HepG2 (cell line): ENCODE measurements around the gene NEK8. TPM values are rescaled to one million over a fixed set of nuclear protein-coding genes. Genes with fewer than 3 reads are reported as not detected.

Experiments
- ATAC-seq: fragments of 200-7000 bp; cut with Tn5 transposase; 3 replicates; pipeline ENCODE4 v1.9.1; 2020; ENCODE audit warnings: mild to moderate bottlenecking, moderate library complexity
- BruUV-seq: library from RNA; stranded (reverse); fragments of 400-500 nt; replicated peaks from 2 replicates; lab custom pipeline; 2021; lab: Mats Ljungman, UMichigan
- CTCF ChIA-PET: fragments of 300-600 bp; formaldehyde crosslinking; extraction: SDS; loops from one replicate; lab custom pipeline; 2021; ENCODE audit warnings: low total read pairs, inconsistent platforms, low intra/inter-chr PET ratio; lab: Yijun Ruan, JAX
- POLR2A ChIA-PET: fragments of 350-600 bp; sonication (Branson Sonifier 250); formaldehyde crosslinking; loops from one replicate; lab custom pipeline; 2020; ENCODE audit warnings: antibody characterized with exemption, inconsistent platforms; lab: Yijun Ruan, JAX
- DNase-seq: peaks from one replicate; pipeline ENCODE4 v3.0.0-alpha.2; 2015; ENCODE audit warnings: low spot score
- FAIRE-seq: peaks from 3 replicates; lab custom pipeline; 2011; peaks lifted over from hg19 to GRCh38; lab: Jason Lieb, UNC
- H2AFZ ChIP-seq: one replicate; pipeline ENCODE4 v1.6.1; 2011; ENCODE audit warnings: low read length, inconsistent platforms
- H3K27ac ChIP-seq: fragments of 300-600 bp; 3 replicates; pipeline ENCODE4 v1.8.0; 2011; ENCODE audit warnings: mixed run types, mild to moderate bottlenecking, mixed read lengths, low read length, inconsistent platforms; ENCODE audit not compliant: insufficient read depth; ENCODE audit errors: extremely low read length
- H3K27me3 ChIP-seq, 2 experiments: fragments of 200-600 bp in 1 of 2; 2 replicates in 1 of 2; 3 replicates in 1 of 2; pipeline versions ENCODE4 v1.6.0 to v1.8.0; 2011; ENCODE audit warnings: low read length in 2 of 2, mild to moderate bottlenecking in 2 of 2, moderate library complexity in 2 of 2, inconsistent platforms in 1 of 2; ENCODE audit not compliant: insufficient read depth in 2 of 2, control insufficient read depth in 1 of 2
- H3K36me3 ChIP-seq, 2 experiments: fragments of 200-600 bp in 1 of 2; replicated peaks in 1 of 2; 2 replicates in 1 of 2; 3 replicates in 1 of 2; pipeline versions ENCODE4 v1.5.1 to v1.8.0; 2011; ENCODE audit warnings: low read length in 2 of 2, inconsistent platforms in 1 of 2; ENCODE audit not compliant: insufficient read depth in 2 of 2, control insufficient read depth in 1 of 2
- H3K4me1 ChIP-seq: 2 replicates; pipeline ENCODE4 v1.5.1; 2012; ENCODE audit warnings: low read length, inconsistent platforms; ENCODE audit not compliant: insufficient read depth
- H3K4me2 ChIP-seq: 2 replicates; pipeline ENCODE4 v1.6.0; 2011; ENCODE audit warnings: low read depth, low read length, inconsistent platforms
- H3K4me3 ChIP-seq, 3 experiments: fragments of 200-600 bp in 1 of 3; sonication (generic), shearing (Covaris generic) in 1 of 3; replicated peaks in 1 of 3; 2 replicates each; pipeline ENCODE4 v1.5.1; 2011 to 2016; ENCODE audit warnings: low read length in 3 of 3, inconsistent platforms in 2 of 3, low read depth in 2 of 3, mild to moderate bottlenecking in 2 of 3, control low read depth in 1 of 3, mixed read lengths in 1 of 3; ENCODE audit not compliant: insufficient read depth in 1 of 3
- H3K79me2 ChIP-seq: one replicate; pipeline ENCODE4 v1.6.1; 2011; ENCODE audit warnings: low read length, inconsistent platforms; ENCODE audit not compliant: insufficient read depth
- H3K9ac ChIP-seq: 2 replicates; pipeline ENCODE4 v1.6.0; 2011; ENCODE audit warnings: mild to moderate bottlenecking, low read depth, low read length, inconsistent platforms; ENCODE audit not compliant: insufficient read depth
- H3K9me3 ChIP-seq: 2 replicates; pipeline ENCODE4 v1.5.1; 2012; ENCODE audit warnings: mild to moderate bottlenecking, low read length
- H4K20me1 ChIP-seq: 2 replicates; pipeline ENCODE4 v1.6.0; 2011; ENCODE audit warnings: inconsistent platforms, mild to moderate bottlenecking, low read length, moderate library complexity; ENCODE audit not compliant: insufficient read depth
- ELF1 ChIP-seq: sonication (generic); formaldehyde crosslinking; IDR thresholded peaks from 2 replicates; pipeline ENCODE4 v1.4.0; 2020; ENCODE audit warnings: missing genetic modification reagents
- ELF3 ChIP-seq: IDR thresholded peaks from 2 replicates; pipeline ENCODE4 v1.6.1; 2016; ENCODE audit warnings: missing genetic modification reagents, missing compliant biosample characterization
- ETS1 ChIP-seq: sonication (generic); formaldehyde crosslinking; IDR thresholded peaks from 2 replicates; pipeline ENCODE4 v1.4.0; 2020; ENCODE audit warnings: missing genetic modification reagents
- FOSL2 ChIP-seq: sonication (generic); formaldehyde crosslinking; IDR thresholded peaks from 2 replicates; pipeline ENCODE4 v1.4.0; 2020; ENCODE audit warnings: missing genetic modification reagents
- FOXJ3 ChIP-seq: sonication (generic); formaldehyde crosslinking; IDR thresholded peaks from 2 replicates; pipeline ENCODE4 v1.4.0; 2020; ENCODE audit warnings: missing genetic modification reagents, mild to moderate bottlenecking, borderline replicate concordance
- GABPB1 ChIP-seq: IDR thresholded peaks from 2 replicates; pipeline ENCODE4 v1.6.1; 2016; ENCODE audit warnings: mild to moderate bottlenecking, missing genetic modification reagents, moderate library complexity, missing compliant biosample characterization
- HNRNPH1 ChIP-seq: fragments of 200-400 bp; formaldehyde crosslinking; optimal IDR thresholded peaks from 2 replicates; pipeline ENCODE3; 2017; ENCODE audit warnings: mild to moderate bottlenecking, low read depth, low read length
- JUN ChIP-seq: sonication (generic); formaldehyde crosslinking; IDR thresholded peaks from 2 replicates; pipeline ENCODE4 v1.4.0; 2020; ENCODE audit warnings: mild to moderate bottlenecking, missing genetic modification reagents
- KLF12 ChIP-seq: sonication (generic); formaldehyde crosslinking; IDR thresholded peaks from 2 replicates; pipeline ENCODE4 v1.4.0; 2020; ENCODE audit warnings: missing genetic modification reagents, borderline replicate concordance
- MED1 ChIP-seq: sonication (generic); formaldehyde crosslinking; IDR thresholded peaks from 2 replicates; pipeline ENCODE4 v1.4.0; 2020; ENCODE audit warnings: missing genetic modification reagents
- MLX ChIP-seq: IDR thresholded peaks from 2 replicates; pipeline ENCODE4 v1.6.1; 2016
- NAIF1 ChIP-seq: sonication (generic); formaldehyde crosslinking; IDR thresholded peaks from 2 replicates; pipeline ENCODE4 v1.5.0; 2020; ENCODE audit warnings: mild to moderate bottlenecking, missing genetic modification reagents, borderline replicate concordance
- ONECUT2 ChIP-seq: sonication (generic); formaldehyde crosslinking; IDR thresholded peaks from 2 replicates; pipeline ENCODE4 v1.4.0; 2020; ENCODE audit warnings: missing genetic modification reagents
- REPIN1 ChIP-seq: sonication (generic); formaldehyde crosslinking; IDR thresholded peaks from 2 replicates; pipeline ENCODE4 v1.8.0; 2022; ENCODE audit warnings: missing genetic modification reagents, low read depth, mild to moderate bottlenecking, borderline replicate concordance
- SMARCE1 ChIP-seq: fragments of 450-650 bp; IDR thresholded peaks from 2 replicates; pipeline ENCODE4 v1.6.1; 2017; ENCODE audit warnings: borderline replicate concordance
- TAF1 ChIP-seq: sonication (generic); formaldehyde crosslinking; IDR thresholded peaks from 2 replicates; pipeline ENCODE4 v1.4.0; 2020; ENCODE audit warnings: missing genetic modification reagents
- ZFP90 ChIP-seq: sonication (generic); formaldehyde crosslinking; IDR thresholded peaks from 2 replicates; pipeline ENCODE4 v1.8.0; 2022; ENCODE audit warnings: missing genetic modification reagents, mild to moderate bottlenecking, inconsistent platforms, borderline replicate concordance
- ZNF276 ChIP-seq: sonication (generic); formaldehyde crosslinking; IDR thresholded peaks from 2 replicates; pipeline ENCODE4 v1.4.0; 2020; ENCODE audit warnings: mild to moderate bottlenecking, low read depth, missing genetic modification reagents
- ZNF75D ChIP-seq: sonication (generic); formaldehyde crosslinking; IDR thresholded peaks from 2 replicates; pipeline ENCODE4 v1.8.1; 2023; ENCODE audit warnings: missing genetic modification reagents, mild to moderate bottlenecking, borderline replicate concordance
- WGBS: methylation state at CpG from one replicate; pipeline ENCODE4 v1.1.6; 2017; ENCODE audit warnings: low lambda C conversion rate; 5-methylcytosine and 5-hydroxymethylcytosine counted together
- in situ Hi-C: cut with HindIII; loops from 2 replicates; pipeline ENCODE4 v1.10.0; 2017; ENCODE audit warnings: low pct_unique_long_range_greater_than_20kb; ENCODE audit not compliant: extremely low pct_ligation_motif_present
- intact Hi-C: fragments of 100-400 bp; cut with micrococcal nuclease; formaldehyde crosslinking; loops from one replicate; pipeline ENCODE4 v1.10.0; 2022; ENCODE audit not compliant: unreplicated experiment
- polyA plus RNA-seq, 8 experiments: library from polyadenylated mRNA; depleted of rRNA in 3 of 8; stranded (reverse) in 7 of 8; unstranded in 1 of 8; fragments of >200 nt; fragmentation: Illumina TruSeq in 4 of 8; extraction: Trizol in 4 of 8; gene quantifications; 2 replicates each; pipeline versions ENCODE4 v1.2.1 to v1.2.3, GENCODE V29; 2011 to 2016; ENCODE audit warnings: low read depth in 4 of 8, missing spikeins in 1 of 8, mixed read lengths in 1 of 8; ENCODE audit not compliant: insufficient read depth in 1 of 8
- total RNA-seq, 5 experiments: library from RNA; depleted of rRNA; stranded (reverse); fragments of >200 nt; fragmentation: Illumina TruSeq; extraction: Trizol; gene quantifications; 2 replicates each; pipeline ENCODE4 v1.2.3, GENCODE V29; 2016; ENCODE audit warnings: low read depth in 1 of 5
- TF ChIP-seq, protein P1 (sequence below): sonication (generic); formaldehyde crosslinking; IDR thresholded peaks from 2 replicates; pipeline ENCODE4 v1.8.1; 2022; ENCODE audit warnings: mild to moderate bottlenecking, missing genetic modification reagents

Gene NEK8
- total and polyA plus RNA-seq, 2 of the 13 experiments (the other 11 are each of a cell fraction or from before 2014, with no cell fraction given), result 5.8 to 13.5 TPM

- Histone ChIP-seq H3K4me3 (peak overlapping the region; percentile 48 to 90 (median 69)), H3K27ac (peak overlapping the region; percentile 88), H3K36me3 (peaks cover 8 to 37% of the 10 kb centered on the region in 2 experiments; a peak in 4 of 5 replicates), H3K4me2 (peak overlapping the region; percentile 82), H3K79me2 (peaks cover 30% of the 10 kb centered on the region), H3K4me1 (peaks cover 62% of the 10 kb centered on the region), H4K20me1 (peaks cover 40% of the 10 kb centered on the region), H2AFZ (no peak overlapping the region), H3K9me3 (no peaks in the 10 kb centered on the region), H3K9ac (peak overlapping the region; percentile 93), H3K27me3 (no peaks in the 10 kb centered on the region; a peak in 1 of 5 replicates)
- in situ Hi-C loops (loop anchor here (25.0 kb wide), 1 partner anchor 387 kb away; no protein-coding TSS in a partner anchor), intact Hi-C loops (loop anchor here (2.0 kb wide), 2 partner anchors 27 to 41 kb away; no protein-coding TSS in a partner anchor)
- 0% methylated on average over 15 of the region's 45 CpGs for WGBS
- POLR2A ChIA-PET, result interaction anchor here (1.1 to 8.7 kb wide), 13 partner anchors 14 to 226 kb away, joined by 3 to 590 read pairs (median 14); partner anchors contain the start of genes BLTP2, ERAL1, FAM222B and PHF12
- CTCF ChIA-PET, result interaction anchor here (2.2 to 5.0 kb wide), 3 partner anchors 18 to 191 kb away, joined by 6 to 142 read pairs (median 14); partner anchors contain the start of gene TRAF4
- DNase-seq (peak; percentile 68), FAIRE-seq (no peak), ATAC-seq (peak; percentile 59)
- BruUV-seq, result no TSS peak
- TF ChIP-seq ZFP90 (CRISPR knock-in tag) (no peak; the same call in 1 of the 2 replicates), ONECUT2 (CRISPR knock-in tag) (no peak), HNRNPH1 (no peak), ZNF276 (0 out of 2 replicates have a peak, but pooled peaks have one; percentile 80), ELF1 (CRISPR knock-in tag) (no peak), REPIN1 (no peak), GABPB1 (peak; percentile 72), KLF12 (CRISPR knock-in tag) (0 out of 2 replicates have a peak, but pooled peaks have one; percentile 67), JUN (CRISPR knock-in tag) (no peak), TAF1 (peak; percentile 87), MED1 (peak; percentile 47), MLX (CRISPR knock-in tag) (no peak), ZNF75D (CRISPR knock-in tag) (no peak), SMARCE1 (no peak), ETS1 (CRISPR knock-in tag) (0 out of 2 replicates have a peak, but pooled peaks have one; percentile 80), FOSL2 (CRISPR knock-in tag) (peak; percentile 5; the same call in 1 of the 2 replicates), NAIF1 (no peak), ELF3 (0 out of 2 replicates have a peak, but pooled peaks have one; percentile 47), FOXJ3 (CRISPR knock-in tag) (peak; percentile 32; the same call in 1 of the 2 replicates)
- TF ChIP-seq, protein P1, sequence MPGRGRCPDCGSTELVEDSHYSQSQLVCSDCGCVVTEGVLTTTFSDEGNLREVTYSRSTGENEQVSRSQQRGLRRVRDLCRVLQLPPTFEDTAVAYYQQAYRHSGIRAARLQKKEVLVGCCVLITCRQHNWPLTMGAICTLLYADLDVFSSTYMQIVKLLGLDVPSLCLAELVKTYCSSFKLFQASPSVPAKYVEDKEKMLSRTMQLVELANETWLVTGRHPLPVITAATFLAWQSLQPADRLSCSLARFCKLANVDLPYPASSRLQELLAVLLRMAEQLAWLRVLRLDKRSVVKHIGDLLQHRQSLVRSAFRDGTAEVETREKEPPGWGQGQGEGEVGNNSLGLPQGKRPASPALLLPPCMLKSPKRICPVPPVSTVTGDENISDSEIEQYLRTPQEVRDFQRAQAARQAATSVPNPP (CRISPR knock-in tag), result no peak
Measured at GRCh38 chr17:28725660-28726225, 2.8 kb upstream of the NEK8 start.
